Activated CD4-positive, CD25-positive, alpha-beta regulatory T cell (primary cell): ENCODE data around the gene C20orf202.
A peak's percentile ranks its signal among the peaks of the same experiment; 100 is the strongest.
"Not testable (repeated sequence)": the region's sequence is repeated elsewhere in the genome, so short reads cannot be mapped to it uniquely, and the experiment has no call there.

Experiments used
- DNase-seq, 4 experiments: peaks; one replicate each; lab custom pipeline; 2025; lab: John Stamatoyannopoulos, UW

Gene C20orf202

GRCh38 chr20:1209447-1210387 lies 6.5 kb downstream of the C20orf202 start:
- no peak for DNase-seq

- DNase-seq, result no peak
These were observed 7.2 kb downstream of the C20orf202 start for GRCh38 chr20:1210501-1210900.

- DNase-seq, result no peak
These were observed 8.8 kb downstream of the C20orf202 start for GRCh38 chr20:1212023-1212422.

- peak; percentile 31 to 42 (median 32) for DNase-seq
These were observed 9.5 kb downstream of the C20orf202 start for GRCh38 chr20:1212607-1213396.

- no peak for DNase-seq
These were observed 11.6 kb downstream of the C20orf202 start for GRCh38 chr20:1214838-1215261.

- no peak for DNase-seq
These were observed 12.3 kb downstream of the C20orf202 start for GRCh38 chr20:1215386-1216170.

GRCh38 chr20:1216527-1217427 lies 13.5 kb downstream of the C20orf202 start:
- not testable (repeated sequence) for DNase-seq

GRCh38 chr20:1222750-1223149 lies 19.5 kb downstream of the C20orf202 start:
- not testable (repeated sequence) for DNase-seq

GRCh38 chr20:1224205-1224890 lies 21.1 kb downstream of the C20orf202 start:
- DNase-seq, result no peak

GRCh38 chr20:1225263-1225782 lies 22.1 kb downstream of the C20orf202 start:
- no peak for DNase-seq

- peak; percentile 73 to 85 (median 78) for DNase-seq
These were observed 22.8 kb downstream of the C20orf202 start, which contains the start of gene RAD21L1 for GRCh38 chr20:1225783-1226654. RAD21L1 (plus strand) TSS chr20:1226044; CDS start chr20:1228454, 2,410 bp downstream.

- no peak for DNase-seq
These were observed 26.3 kb downstream of the C20orf202 start for GRCh38 chr20:1229541-1229940.

- DNase-seq, result no peak
These were observed 29.2 kb downstream of the C20orf202 start for GRCh38 chr20:1232286-1233111.

- no peak for DNase-seq
These were observed 37.3 kb downstream of the C20orf202 start for GRCh38 chr20:1240549-1240948.

- no peak for DNase-seq
These were observed 38.2 kb downstream of the C20orf202 start for GRCh38 chr20:1241456-1241855.

- DNase-seq, result no peak
These were observed 38.8 kb downstream of the C20orf202 start for GRCh38 chr20:1242099-1242498.

- no peak for DNase-seq
These were observed 39.3 kb downstream of the C20orf202 start for GRCh38 chr20:1242530-1242929.

- DNase-seq, result no peak
These were observed 42.3 kb downstream of the C20orf202 start for GRCh38 chr20:1245578-1245977.
